ENCODE results near the gene MYT1.
"Not testable (repeated sequence)": the region's sequence is repeated elsewhere in the genome, so short reads cannot be mapped to it uniquely, and the experiment has no call there.

Gene MYT1

DNA sequence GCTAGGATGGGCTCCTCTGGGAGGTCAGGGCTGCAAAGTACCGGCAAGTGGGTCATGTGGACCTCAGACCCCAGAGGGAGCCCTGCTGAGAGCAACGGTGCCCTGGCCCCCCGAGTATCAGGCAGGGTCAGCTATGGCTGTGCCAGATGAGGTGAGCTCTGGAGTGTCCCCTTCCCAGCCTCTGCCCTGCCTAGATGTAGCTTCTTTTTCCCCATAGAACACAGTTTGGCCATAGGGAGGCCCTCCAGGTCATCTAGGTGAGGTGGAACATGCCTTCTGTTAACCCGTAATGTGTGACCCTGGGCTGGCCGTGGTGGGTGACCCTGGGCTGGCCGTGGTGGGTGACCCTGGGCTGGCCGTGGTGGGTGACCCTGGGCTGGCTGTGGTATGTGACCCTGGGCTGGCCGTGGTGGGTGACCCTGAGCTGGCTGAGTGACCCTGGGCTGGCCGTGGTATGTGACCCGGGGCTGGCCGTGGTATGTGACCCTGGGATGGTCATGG lies 70.1 kb downstream of the MYT1 start:
- no peak for TF ChIP-seq ZNF274 (IDR thresholded peaks at IDR 0.05; ENCODE audit: low read depth, low read length)
- H3K4me3 ChIP-seq (ENCODE audit: low read length), result no peak overlapping the region

DNA sequence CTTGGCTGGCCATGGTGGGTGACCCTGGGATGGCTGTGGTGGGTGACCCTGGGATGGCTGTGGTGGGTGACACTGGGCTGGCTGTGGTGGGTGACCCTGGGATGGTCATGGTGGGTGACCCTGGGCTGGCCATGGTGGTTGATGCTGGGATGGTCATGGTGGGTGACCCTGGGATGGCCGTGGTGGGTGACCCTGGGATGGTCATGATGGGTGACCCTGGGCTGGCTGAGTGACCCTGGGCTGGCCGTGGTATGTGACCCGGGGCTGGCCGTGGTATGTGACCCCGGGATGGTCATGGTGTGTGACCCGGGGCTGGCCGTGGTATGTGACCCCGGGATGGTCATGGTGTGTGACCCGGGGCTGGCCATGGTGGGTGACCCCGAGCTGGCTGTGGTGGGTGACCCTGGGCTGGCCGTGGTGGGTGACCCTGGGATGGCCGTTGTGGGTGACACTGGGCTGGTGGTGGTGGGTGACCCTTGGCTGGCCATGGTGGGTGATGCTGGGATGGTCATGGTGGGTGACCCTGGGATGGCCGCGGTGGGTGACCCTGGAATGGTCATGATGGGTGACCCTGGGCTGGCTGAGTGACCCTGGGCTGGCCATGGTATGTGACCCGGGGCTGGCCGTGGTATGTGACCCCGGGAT lies 70.8 kb downstream of the MYT1 start:
- H3K4me3 ChIP-seq (ENCODE audit: low read length), result not testable (repeated sequence)

DNA sequence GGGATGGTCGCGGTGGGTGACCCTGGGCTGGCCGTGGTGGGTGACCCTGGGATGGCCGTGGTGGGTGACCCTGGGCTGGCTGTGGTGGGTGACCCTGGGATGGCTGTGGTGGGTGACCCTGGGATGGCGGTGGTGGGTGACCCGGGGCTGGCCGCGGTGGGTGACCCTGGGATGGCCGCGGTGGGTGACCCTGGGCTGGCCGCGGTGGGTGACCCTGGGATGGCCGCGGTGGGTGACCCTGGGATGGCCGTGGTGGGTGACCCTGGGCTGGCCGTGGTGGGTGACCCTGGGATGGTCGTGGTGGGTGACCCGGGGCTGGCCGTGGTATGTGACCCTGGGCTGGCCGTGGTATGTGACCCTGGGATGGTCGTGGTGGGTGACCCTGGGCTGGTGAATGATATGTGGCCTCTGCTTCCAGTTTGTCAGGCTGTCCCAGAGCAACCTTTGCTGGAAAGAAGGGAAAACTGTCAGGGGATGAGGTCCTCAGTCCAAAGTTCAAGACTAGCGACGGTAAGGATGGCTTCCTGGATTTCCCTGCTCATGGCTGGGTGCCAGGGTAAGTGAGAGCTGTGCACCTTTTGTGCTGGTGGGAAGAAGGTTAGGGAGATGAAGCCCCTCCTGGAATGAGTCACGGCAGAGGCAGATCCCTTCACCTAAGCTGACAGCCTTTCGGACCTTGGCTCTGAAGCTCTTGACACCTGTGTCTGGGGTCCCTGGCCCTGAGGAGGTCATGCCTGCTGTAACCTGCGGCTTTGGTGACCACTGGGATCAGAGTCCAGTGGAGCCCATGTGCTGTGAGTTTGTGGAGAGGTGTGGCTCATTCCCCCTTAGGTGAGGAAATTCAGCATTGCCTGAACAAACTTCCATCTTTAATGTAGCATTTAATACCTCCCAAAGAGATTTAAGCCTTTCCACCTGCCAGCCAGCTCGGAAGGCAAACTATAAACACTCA lies 72.2 kb downstream of the MYT1 start:
- no peak overlapping the region for H3K4me3 ChIP-seq (ENCODE audit: low read length)

DNA sequence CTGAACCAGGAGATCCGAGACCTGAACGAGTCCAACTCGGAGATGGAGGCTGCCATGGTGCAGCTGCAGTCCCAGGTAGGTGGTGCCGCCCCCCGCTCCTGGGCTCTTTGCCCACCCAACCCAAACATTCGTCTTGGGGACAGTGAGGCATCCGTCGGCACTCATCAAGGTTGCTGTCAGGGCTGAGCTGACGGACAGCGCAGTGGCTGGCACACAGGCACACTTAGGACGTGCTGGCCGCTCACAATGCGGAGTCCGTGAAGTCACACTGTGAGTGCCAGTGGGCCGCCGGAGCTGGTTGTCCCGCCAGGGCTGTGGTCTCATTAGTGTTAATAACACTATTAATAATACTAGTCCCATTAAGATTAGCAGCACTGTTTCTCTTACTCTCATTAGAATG lies 73.1 kb downstream of the MYT1 start:
- no peak overlapping the region for H3K4me3 ChIP-seq (ENCODE audit: low read length)
- TF ChIP-seq ZNF274 (IDR thresholded peaks at IDR 0.05; ENCODE audit: low read depth, low read length), result no peak

More for the DNA sequence above, 72.2 kb downstream of the MYT1 start:
- no peak for TF ChIP-seq ZNF274 (IDR thresholded peaks at IDR 0.05; ENCODE audit: low read depth, low read length)

DNA sequence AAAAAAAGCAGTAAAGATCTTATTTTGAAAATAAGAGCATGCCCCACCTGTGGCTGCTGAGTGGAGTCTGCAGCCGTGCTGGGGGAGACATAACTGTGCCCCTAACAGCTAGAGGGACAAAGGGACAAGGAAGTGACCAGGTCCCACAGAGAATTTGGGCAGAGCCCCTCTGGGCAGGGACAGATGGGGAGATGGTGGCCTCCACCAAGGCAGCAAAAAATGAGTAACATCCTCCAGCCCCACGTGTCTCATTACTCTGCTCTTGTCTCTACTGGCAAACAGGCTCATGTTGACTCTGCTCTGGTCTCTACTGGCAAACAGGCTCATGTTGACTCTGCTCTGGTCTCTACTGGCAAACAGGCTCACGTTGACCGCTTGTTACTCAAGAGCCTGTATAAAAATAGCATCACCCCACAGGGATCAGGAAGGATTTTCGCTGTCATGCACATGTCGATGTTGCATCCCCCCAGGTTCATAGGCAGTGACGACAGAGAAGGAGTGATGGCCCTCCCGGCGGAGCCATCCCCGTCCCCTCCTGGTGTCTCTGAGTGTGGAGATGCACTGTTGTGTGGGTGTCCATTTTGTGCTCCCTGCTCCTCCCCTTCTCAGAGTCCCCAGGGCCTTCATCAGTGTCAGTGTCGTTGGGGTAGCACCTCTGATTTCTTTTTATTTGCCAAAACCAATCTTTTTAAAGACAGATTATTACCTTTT lies 74.0 kb downstream of the MYT1 start:
- H3K4me3 ChIP-seq (ENCODE audit: low read length), result no peak overlapping the region

DNA sequence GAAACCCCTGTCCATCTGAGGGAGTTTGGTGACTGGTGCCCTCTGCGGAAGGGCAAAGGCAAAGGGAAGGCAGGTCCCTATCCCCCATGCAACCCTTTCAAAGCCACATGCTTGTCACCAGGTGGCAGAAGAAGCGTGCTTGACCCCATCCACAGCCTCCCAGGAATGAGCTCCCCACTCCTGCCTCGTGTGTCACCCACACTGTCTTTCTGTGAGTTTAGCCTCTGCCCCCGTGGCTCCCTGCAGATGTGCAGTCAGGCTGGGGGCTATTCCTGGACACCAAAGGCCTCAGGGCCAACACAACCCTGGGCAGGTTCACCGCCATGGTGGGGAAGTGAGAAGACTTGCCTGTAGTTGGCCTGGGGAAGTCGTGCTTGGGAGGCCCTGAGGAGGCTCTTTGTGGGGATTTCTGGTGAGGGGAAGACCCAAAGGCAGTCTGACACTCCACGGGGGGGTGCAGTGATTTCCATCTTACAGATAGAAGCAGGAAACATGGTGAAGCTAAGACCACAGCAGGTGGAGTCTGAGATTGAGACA lies 74.7 kb downstream of the MYT1 start:
- no peak for TF ChIP-seq ZNF274 (IDR thresholded peaks at IDR 0.05; ENCODE audit: low read depth, low read length)
- H3K4me3 ChIP-seq (ENCODE audit: low read length), result no peak overlapping the region

More for the DNA sequence above, 74.0 kb downstream of the MYT1 start:
- TF ChIP-seq ZNF274 (IDR thresholded peaks at IDR 0.05; ENCODE audit: low read depth, low read length), result no peak

DNA sequence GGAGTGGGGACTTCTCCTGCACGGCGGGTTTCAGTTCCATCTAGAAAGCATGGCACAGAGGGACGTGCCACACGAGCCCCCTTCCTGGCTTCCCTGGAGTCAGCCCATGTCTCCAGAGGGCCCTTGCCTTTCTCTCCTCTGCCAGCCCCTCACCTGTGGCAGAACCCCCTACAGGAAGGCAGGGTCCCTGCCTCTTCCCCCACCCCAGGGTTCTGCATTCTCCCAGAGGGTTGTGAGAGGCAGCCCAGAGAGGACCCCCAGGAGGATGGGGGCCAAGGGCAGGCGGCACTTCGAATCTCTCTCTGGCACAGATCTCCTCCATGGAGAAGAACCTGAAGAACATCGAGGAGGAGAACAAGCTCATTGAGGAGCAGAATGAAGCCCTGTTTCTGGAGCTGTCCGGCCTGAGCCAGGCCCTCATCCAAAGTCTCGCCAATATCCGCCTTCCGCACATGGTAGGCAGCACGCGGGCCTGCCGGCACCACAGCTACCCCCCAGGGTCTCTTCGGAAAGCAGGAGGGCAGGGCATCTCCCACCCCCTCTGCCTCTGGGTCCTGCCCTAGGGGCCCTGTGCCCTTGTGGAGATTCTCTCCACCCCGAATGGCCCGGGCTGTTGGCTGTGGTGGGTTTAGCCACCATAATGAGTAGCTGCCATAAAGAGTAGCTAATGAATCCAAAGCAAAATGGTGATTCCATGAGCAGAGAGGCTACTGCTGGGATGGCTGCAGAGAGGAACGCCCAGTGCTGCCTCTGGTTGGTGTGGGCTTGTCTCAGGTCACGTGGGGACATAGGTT lies 75.4 kb downstream of the MYT1 start:
- H3K4me3 ChIP-seq (ENCODE audit: low read length), result no peak overlapping the region
- no peak for TF ChIP-seq ZNF274 (IDR thresholded peaks at IDR 0.05; ENCODE audit: low read depth, low read length)

DNA sequence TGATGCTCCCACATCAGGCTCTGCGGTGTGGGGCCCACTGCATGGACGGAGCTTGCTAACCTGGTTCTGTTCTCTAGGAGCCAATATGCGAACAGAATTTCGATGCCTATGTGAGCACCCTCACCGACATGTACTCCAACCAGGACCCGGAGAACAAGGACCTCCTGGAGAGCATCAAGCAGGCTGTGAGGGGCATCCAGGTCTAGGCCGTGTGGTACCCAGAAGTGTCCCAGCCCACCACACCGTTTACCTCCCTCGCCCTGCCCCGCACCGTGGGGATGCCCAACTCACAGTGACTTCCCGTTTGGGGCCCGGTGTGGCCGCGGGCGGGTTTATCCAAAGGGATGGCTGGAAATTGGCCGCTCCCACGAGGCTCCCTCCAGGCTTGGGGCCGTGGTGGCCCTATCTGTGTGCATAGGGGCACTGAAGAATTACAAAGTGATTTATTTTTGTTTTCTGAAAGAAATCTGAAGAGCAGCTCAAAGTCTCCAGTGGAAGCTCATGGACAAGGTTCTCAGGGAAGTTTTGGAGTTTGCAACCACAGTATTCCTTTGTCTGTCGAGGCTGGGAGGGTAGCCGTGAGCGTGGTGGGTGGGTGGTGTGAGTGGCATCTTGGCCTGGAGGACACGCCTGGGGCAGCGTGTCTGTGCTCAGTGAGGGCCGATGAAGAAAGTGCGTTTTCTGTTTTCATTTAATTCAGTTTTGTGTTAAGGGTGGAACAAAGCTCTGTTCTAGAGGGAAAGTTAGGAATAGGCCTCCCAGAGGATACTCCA lies 76.2 kb downstream of the MYT1 start:
- TF ChIP-seq ZNF274 (IDR thresholded peaks at IDR 0.05; ENCODE audit: low read depth, low read length), result no peak
- H3K4me3 ChIP-seq (ENCODE audit: low read length), result no peak overlapping the region

DNA sequence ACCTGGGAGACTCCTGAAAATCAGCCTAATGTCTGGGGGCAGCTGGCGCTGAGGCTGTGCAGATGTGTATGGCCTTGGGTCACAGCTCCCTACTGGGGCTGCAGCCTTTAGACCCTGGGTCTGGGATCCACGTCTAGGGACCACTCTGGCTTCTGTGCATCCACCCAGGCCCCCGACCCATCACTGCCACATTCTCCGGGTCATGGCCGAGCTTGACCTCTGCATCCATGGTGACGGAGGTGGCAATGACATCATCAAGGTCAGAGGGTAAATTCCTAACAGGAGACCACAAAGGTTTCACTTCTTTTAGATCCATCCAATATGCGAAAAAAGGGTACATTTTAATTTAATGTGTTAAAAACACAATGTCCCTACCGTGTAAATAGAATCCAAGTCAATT lies 76.8 kb downstream of the MYT1 start:
- H3K4me3 ChIP-seq (ENCODE audit: low read length), result no peak overlapping the region
- TF ChIP-seq ZNF274 (IDR thresholded peaks at IDR 0.05; ENCODE audit: low read depth, low read length), result no peak

DNA sequence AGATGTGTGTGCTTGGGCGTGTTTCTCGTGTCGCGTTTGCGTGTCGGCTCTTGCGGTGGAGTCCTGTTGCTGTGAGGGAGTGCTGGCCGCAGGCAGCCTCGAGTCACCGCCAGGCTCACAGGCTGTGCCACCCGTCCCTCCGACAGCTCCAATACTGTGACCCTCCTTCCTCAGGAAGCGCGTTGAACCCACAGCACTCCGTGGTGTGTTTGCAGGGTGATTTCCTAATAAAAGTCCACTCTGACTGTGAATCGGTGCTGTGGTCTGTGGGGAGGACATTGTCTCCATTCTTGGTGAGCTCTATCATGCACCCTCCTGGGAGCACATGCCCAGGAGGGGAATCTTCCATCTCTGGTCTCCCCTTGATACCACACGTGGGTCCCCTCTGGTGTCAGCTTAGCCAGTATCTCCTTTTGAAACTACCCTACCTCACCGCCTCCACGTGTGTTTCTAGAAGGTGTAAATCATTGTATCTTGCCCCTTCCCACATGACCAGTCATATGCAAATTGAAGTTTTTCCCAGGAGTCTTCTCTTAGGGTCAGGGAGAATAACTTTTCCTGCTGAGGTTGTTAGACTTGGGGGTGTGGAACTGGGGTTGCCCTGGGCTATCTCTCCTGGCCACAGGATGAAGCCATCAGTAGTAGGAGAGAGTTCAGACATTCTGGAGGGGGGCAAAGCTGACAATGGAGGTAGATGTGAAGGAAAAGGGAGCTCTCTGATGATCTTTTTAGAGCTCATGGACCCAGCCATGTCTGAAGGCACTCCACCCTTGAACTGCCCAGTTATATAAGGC lies 77.9 kb downstream of the MYT1 start:
- no peak for TF ChIP-seq ZNF274 (IDR thresholded peaks at IDR 0.05; ENCODE audit: low read depth, low read length)
- no peak overlapping the region for H3K4me3 ChIP-seq (ENCODE audit: low read length)

DNA sequence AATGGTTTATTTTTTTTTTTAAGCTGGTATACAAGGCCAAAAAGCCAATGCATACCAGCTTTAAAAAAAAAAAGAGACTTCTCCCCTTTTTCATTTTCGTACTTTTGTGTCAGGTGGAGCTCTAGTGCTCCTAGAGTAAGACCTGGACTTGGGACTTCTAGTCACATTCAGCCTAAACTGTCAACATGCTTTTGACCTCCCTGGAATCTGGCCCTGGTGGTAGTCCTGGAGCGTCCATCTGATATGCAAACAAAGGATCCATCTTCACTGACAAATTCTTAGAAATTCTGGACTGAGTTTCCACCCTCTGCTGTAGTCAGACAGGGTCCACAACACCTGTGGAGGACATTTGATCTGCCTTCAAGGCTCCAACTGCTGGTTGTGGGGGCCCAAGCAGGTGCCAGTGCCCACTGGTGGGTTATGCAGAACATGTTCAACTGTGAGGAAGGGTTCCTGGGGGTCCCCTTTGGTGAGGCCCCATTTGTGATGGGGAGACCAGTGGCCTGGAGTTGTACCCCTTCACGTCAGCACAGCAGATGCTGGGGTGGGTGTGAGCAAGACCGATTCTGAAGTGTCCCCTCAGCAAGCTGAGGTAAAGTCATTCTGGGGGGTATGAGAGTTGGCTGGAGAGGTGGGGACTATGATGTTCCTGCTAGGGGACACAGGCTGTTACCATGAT lies 78.7 kb downstream of the MYT1 start:
- TF ChIP-seq ZNF274 (IDR thresholded peaks at IDR 0.05; ENCODE audit: low read depth, low read length), result no peak
- H3K4me3 ChIP-seq (ENCODE audit: low read length), result no peak overlapping the region

Data from GM08714 (cell line).